Gastrocnemius medialis (tissue), 4 donors: ENCODE measurements around the gene SEMA7A.

ENCODE experiments used
- POLR2A ChIP-seq, 2 donors: fragments of 450-650 bp; IDR thresholded peaks; one replicate each; pipeline ENCODE4 v1.6.1; 2017; ENCODE audit warnings: antibody characterized with exemption in 2 of 2, mild to moderate bottlenecking in 2 of 2, moderate library complexity in 2 of 2
- TF ChIP-seq, protein P1 (sequence below), 5 experiments: fragments of 450-650 bp in 3 of 5; fragments of 200-600 bp in 2 of 5; sonication (generic) in 2 of 5; IDR thresholded peaks in 4 of 5; conservative IDR thresholded peaks in 1 of 5; 1 replicate in 4 of 5; 2 replicates in 1 of 5; pipeline ENCODE4 v1.5.1; 2016 to 2019; ENCODE audit warnings: antibody characterized with exemption in 5 of 5, mild to moderate bottlenecking in 3 of 5, moderate library complexity in 3 of 5

DNA sequence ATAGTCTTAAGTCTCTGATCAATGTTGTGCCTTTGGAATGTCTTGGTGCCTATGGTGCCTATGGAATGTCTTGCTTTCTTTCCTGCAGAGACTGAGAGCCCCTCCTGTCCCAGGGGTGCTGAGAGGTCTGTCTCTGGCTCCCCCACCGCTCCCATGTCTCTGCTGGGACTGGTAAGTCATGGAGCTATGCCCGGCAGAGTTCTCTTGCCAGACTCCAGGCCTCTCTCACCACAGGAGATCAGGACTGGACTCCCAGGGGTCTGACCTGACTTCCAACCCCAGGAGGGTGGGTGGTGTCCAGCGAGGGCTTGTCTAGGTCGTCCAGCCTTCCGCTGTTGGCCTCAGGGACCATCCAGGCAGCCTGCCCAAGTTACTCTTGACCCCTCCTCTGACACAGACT is 52.3 kb downstream of the SEMA7A start:
- no peak for TF ChIP-seq POLR2A (IDR thresholded peaks at IDR 0.05)
- TF ChIP-seq, protein P1, sequence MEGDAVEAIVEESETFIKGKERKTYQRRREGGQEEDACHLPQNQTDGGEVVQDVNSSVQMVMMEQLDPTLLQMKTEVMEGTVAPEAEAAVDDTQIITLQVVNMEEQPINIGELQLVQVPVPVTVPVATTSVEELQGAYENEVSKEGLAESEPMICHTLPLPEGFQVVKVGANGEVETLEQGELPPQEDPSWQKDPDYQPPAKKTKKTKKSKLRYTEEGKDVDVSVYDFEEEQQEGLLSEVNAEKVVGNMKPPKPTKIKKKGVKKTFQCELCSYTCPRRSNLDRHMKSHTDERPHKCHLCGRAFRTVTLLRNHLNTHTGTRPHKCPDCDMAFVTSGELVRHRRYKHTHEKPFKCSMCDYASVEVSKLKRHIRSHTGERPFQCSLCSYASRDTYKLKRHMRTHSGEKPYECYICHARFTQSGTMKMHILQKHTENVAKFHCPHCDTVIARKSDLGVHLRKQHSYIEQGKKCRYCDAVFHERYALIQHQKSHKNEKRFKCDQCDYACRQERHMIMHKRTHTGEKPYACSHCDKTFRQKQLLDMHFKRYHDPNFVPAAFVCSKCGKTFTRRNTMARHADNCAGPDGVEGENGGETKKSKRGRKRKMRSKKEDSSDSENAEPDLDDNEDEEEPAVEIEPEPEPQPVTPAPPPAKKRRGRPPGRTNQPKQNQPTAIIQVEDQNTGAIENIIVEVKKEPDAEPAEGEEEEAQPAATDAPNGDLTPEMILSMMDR (IDR thresholded peaks at IDR 0.05 in 4 of 5, conservative IDR thresholded peaks at IDR 0.05 in 1 of 5): no peak
